IMR-90 (cell line): ENCODE results near the gene TFB2M. TPM values are rescaled to one million over a fixed set of nuclear protein-coding genes. Genes with fewer than 3 reads are reported as not detected.

ENCODE experiments used
- ATAC-seq: fragments of 200-7000 bp; cut with Tn5 transposase; 2 replicates; pipeline ENCODE4 v1.9.1; 2020; ENCODE audit warnings: low read depth, mild to moderate bottlenecking, moderate library complexity
- BruUV-seq: library from RNA; stranded (reverse); fragments of 400-500 nt; replicated peaks from 2 replicates; lab custom pipeline; 2021; lab: Mats Ljungman, UMichigan
- CTCF ChIA-PET: fragments of 300-600 bp; formaldehyde crosslinking; extraction: SDS; loops from one replicate; lab custom pipeline; 2021; ENCODE audit warnings: antibody characterized with exemption; lab: Yijun Ruan, JAX
- POLR2A ChIA-PET: fragments of 300-600 bp; sonication (Branson Sonifier 250); formaldehyde crosslinking; loops from one replicate; lab custom pipeline; 2022; ENCODE audit warnings: antibody characterized with exemption; ENCODE audit not compliant: unreplicated experiment; lab: Charles Lee
- DNase-seq: peaks from one replicate; pipeline ENCODE4 v3.0.0; 2013
- H2AFZ ChIP-seq: replicated peaks from 2 replicates; pipeline ENCODE3; 2013; ENCODE audit warnings: low read length, mild to moderate bottlenecking; ENCODE audit not compliant: poor library complexity
- H2AK5ac ChIP-seq: 2 replicates; pipeline ENCODE4 v1.6.1; 2013; ENCODE audit warnings: low read depth, low read length, inconsistent platforms
- H2AK9ac ChIP-seq: replicated peaks from 2 replicates; pipeline ENCODE3; 2013; ENCODE audit warnings: mild to moderate bottlenecking, low read depth, low read length, moderate library complexity; ENCODE audit not compliant: poor library complexity
- H2BK120ac ChIP-seq: 2 replicates; pipeline ENCODE4 v1.6.1; 2013; ENCODE audit warnings: low read depth, low read length, inconsistent platforms
- H2BK15ac ChIP-seq: 3 replicates; pipeline ENCODE4 v1.6.1; 2013; ENCODE audit warnings: low read depth, low read length, inconsistent platforms
- H2BK20ac ChIP-seq: 2 replicates; pipeline ENCODE4 v1.6.1; 2013; ENCODE audit warnings: low read depth, mild to moderate bottlenecking, inconsistent platforms, low read length, moderate library complexity
- H2BK5ac ChIP-seq: 2 replicates; pipeline ENCODE4 v1.6.1; 2013; ENCODE audit warnings: mild to moderate bottlenecking, low read depth, low read length, inconsistent platforms; ENCODE audit not compliant: poor library complexity, severe bottlenecking
- H3K14ac ChIP-seq: replicated peaks from 2 replicates; pipeline ENCODE4 v1.6.1; 2013; ENCODE audit warnings: low read depth, low read length, inconsistent platforms
- H3K18ac ChIP-seq: 2 replicates; pipeline ENCODE4 v1.6.1; 2013; ENCODE audit warnings: low read depth, low read length, control low read depth
- H3K23ac ChIP-seq: 2 replicates; pipeline ENCODE4 v1.6.1; 2013; ENCODE audit warnings: low read depth, low read length, inconsistent platforms
- H3K27ac ChIP-seq: 2 replicates; pipeline ENCODE4 v1.5.1; 2013; ENCODE audit warnings: mild to moderate bottlenecking, control low read depth, low read length; ENCODE audit not compliant: insufficient read depth
- H3K27me3 ChIP-seq: 2 replicates; pipeline ENCODE4 v1.6.1; 2013; ENCODE audit warnings: low read length; ENCODE audit not compliant: control insufficient read depth, insufficient read depth
- H3K36me3 ChIP-seq: 2 replicates; pipeline ENCODE4 v1.6.1; 2013; ENCODE audit warnings: low read length, mixed read lengths; ENCODE audit not compliant: control insufficient read depth, insufficient read depth
- H3K4ac ChIP-seq: 2 replicates; pipeline ENCODE4 v1.6.1; 2013; ENCODE audit warnings: low read depth, low read length, inconsistent platforms
- H3K4me1 ChIP-seq: 2 replicates; pipeline ENCODE4 v1.6.1; 2013; ENCODE audit warnings: low read length, mixed read lengths; ENCODE audit not compliant: control insufficient read depth, insufficient read depth
- H3K4me2 ChIP-seq: 2 replicates; pipeline ENCODE4 v1.6.1; 2013; ENCODE audit warnings: low read depth, mild to moderate bottlenecking, control low read depth, low read length, moderate library complexity
- H3K4me3 ChIP-seq: 2 replicates; pipeline ENCODE4 v1.5.1; 2013; ENCODE audit warnings: low read depth, mild to moderate bottlenecking, control low read depth, low read length, moderate library complexity; ENCODE audit not compliant: insufficient read depth
- H3K56ac ChIP-seq: 2 replicates; pipeline ENCODE4 v1.6.1; 2013; ENCODE audit warnings: low read length, inconsistent platforms; ENCODE audit not compliant: insufficient read depth; ENCODE audit errors: extremely low read depth
- H3K79me1 ChIP-seq, 2 experiments: 2 replicates each; pipeline ENCODE4 v1.6.1; 2013; ENCODE audit warnings: low read length in 2 of 2, inconsistent platforms in 1 of 2, low read depth in 1 of 2
- H3K9ac ChIP-seq: 2 replicates; pipeline ENCODE4 v1.6.1; 2013; ENCODE audit warnings: low read depth, low read length, control low read depth
- H3K9me1 ChIP-seq: 2 replicates; pipeline ENCODE4 v1.6.1; 2013; ENCODE audit warnings: low read length, inconsistent platforms; ENCODE audit not compliant: insufficient read depth
- H3K9me3 ChIP-seq: 2 replicates; pipeline ENCODE4 v1.6.1; 2013; ENCODE audit warnings: low read length; ENCODE audit not compliant: control insufficient read depth, insufficient read depth
- H4K20me1 ChIP-seq: 2 replicates; pipeline ENCODE4 v1.6.1; 2013; ENCODE audit warnings: low read length, inconsistent platforms; ENCODE audit not compliant: insufficient read depth
- H4K5ac ChIP-seq: 2 replicates; pipeline ENCODE4 v1.6.1; 2013; ENCODE audit warnings: mild to moderate bottlenecking, low read depth, low read length, control low read depth
- H4K8ac ChIP-seq, 2 experiments: 2 replicates each; pipeline ENCODE4 v1.6.1; 2013; ENCODE audit warnings: low read depth in 2 of 2, low read length in 2 of 2, control low read depth in 1 of 2, inconsistent platforms in 1 of 2
- H4K91ac ChIP-seq: 2 replicates; pipeline ENCODE4 v1.6.1; 2013; ENCODE audit warnings: low read depth, low read length, inconsistent platforms; ENCODE audit not compliant: insufficient read depth
- BHLHE40 ChIP-seq: fragments of 150-350 bp; IDR thresholded peaks from 2 replicates; pipeline ENCODE4 v1.6.1; 2016; ENCODE audit warnings: mild to moderate bottlenecking, low read depth, low read length
- CEBPB ChIP-seq: IDR thresholded peaks from 2 replicates; pipeline ENCODE4 v1.6.1; 2012; ENCODE audit warnings: low read depth, low read length, improper control_type of control experiment
- FOS ChIP-seq: fragments of 150-350 bp; IDR thresholded peaks from 2 replicates; pipeline ENCODE4 v1.6.1; 2016; ENCODE audit warnings: low read depth, low read length
- MAFK ChIP-seq: IDR thresholded peaks from 2 replicates; pipeline ENCODE4 v1.6.1; 2012; ENCODE audit warnings: low read depth, low read length, improper control_type of control experiment
- MAZ ChIP-seq: IDR thresholded peaks from 2 replicates; pipeline ENCODE4 v1.6.1; 2012; ENCODE audit warnings: low read depth, mild to moderate bottlenecking, low read length, improper control_type of control experiment, moderate library complexity, borderline replicate concordance
- MXI1 ChIP-seq: IDR thresholded peaks from 2 replicates; pipeline ENCODE4 v1.6.1; 2012; ENCODE audit warnings: low read depth, mild to moderate bottlenecking, low read length, moderate library complexity, borderline replicate concordance
- NFE2L2 ChIP-seq: fragments of 150-350 bp; IDR thresholded peaks from 2 replicates; pipeline ENCODE4 v1.6.1; 2016; ENCODE audit warnings: low read depth, mild to moderate bottlenecking, low read length
- RAD21 ChIP-seq: IDR thresholded peaks from 2 replicates; pipeline ENCODE4 v1.6.1; 2012; ENCODE audit warnings: low read length, improper control_type of control experiment
- RCOR1 ChIP-seq: IDR thresholded peaks from 2 replicates; pipeline ENCODE4 v1.6.1; 2012; ENCODE audit warnings: mild to moderate bottlenecking, low read length, improper control_type of control experiment; ENCODE audit not compliant: insufficient replicate concordance
- SMC3 ChIP-seq: fragments of 150-350 bp; IDR thresholded peaks from 2 replicates; pipeline ENCODE4 v1.6.1; 2016; ENCODE audit warnings: low read depth, mild to moderate bottlenecking, antibody characterized with exemption, low read length, moderate library complexity
- WGBS, 2 experiments: methylation state at CpG; one replicate each; pipeline versions ENCODE4 v1.1.5 to v1.1.7; 2013; ENCODE audit warnings: missing lambda C conversion rate in 2 of 2; ENCODE audit not compliant: insufficient read length in 1 of 2; ENCODE audit errors: extremely low coverage in 2 of 2; 5-methylcytosine and 5-hydroxymethylcytosine counted together
- dilution Hi-C: fragments of 300-500 bp; cut with HindIII; formaldehyde crosslinking; loops from one replicate; pipeline ENCODE4 v1.14.3; 2018; ENCODE audit warnings: low sequenced_read_pairs; ENCODE audit not compliant: unreplicated experiment
- in situ Hi-C: fragments of 300-500 bp; cut with MboI; formaldehyde crosslinking; loops from 3 replicates; pipeline ENCODE4 v1.14.3; 2019; ENCODE audit warnings: low sequenced_read_pairs, inconsistent platforms, mixed read lengths
- intact Hi-C: fragments of 100-400 bp; cut with micrococcal nuclease; formaldehyde crosslinking; loops from 2 replicates; pipeline ENCODE4 v1.10.0; 2022
- polyA plus RNA-seq, 3 experiments: library from polyadenylated mRNA; depleted of rRNA; stranded (reverse); fragments of >200 nt; gene quantifications; 2 replicates each; pipeline ENCODE4 v1.2.3, GENCODE V29; 2012; ENCODE audit warnings: low replicate concordance in 1 of 3
- total RNA-seq: library from RNA; depleted of rRNA; stranded (reverse); fragments of >200 nt; gene quantifications from 2 replicates; pipeline ENCODE4 v1.2.3, GENCODE V29; 2012
- TF ChIP-seq, protein P1 (sequence below): fragments of 150-350 bp; IDR thresholded peaks from 2 replicates; pipeline ENCODE4 v1.6.1; 2017; ENCODE audit warnings: mild to moderate bottlenecking, antibody characterized with exemption, low read length, low read depth
- TF ChIP-seq, protein P2 (sequence below): conservative IDR thresholded peaks from 2 replicates; pipeline ENCODE4 v1.5.1; 2012; ENCODE audit warnings: mild to moderate bottlenecking, low read depth, low read length, improper control_type of control experiment
- TF ChIP-seq, protein P3 (sequence below): fragments of 150-350 bp; IDR thresholded peaks from 2 replicates; pipeline ENCODE4 v1.6.1; 2016; ENCODE audit warnings: low read depth, mild to moderate bottlenecking, low read length, moderate library complexity, borderline replicate concordance

The TFB2M gene
- total and polyA plus RNA-seq, 2 of the 4 experiments (the other 2 are of a cell fraction), result 13.3 to 15.7 TPM

DNA sequence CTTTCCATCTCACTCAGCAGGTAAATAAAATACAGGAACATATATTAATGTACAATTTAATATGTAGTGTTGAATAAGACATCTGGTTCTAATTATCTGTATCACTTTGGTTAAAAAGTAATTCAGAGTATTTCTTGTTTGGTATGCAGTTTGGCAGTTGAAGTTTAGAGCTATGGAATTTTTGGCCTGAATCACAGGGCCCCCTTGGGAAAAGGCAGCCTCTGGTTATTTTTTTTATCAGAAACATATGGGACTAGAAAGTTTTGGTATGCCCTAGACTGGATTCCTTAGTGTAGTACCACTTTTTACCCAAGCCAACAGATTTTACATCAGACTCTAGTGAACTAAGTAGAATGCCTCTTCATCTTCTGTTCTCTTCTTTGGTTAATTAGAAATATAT is 26.6 kb upstream of the TFB2M start (continued):
- TF ChIP-seq NFE2L2 (no peak), MAFK (no peak)
- TF ChIP-seq, protein P1, sequence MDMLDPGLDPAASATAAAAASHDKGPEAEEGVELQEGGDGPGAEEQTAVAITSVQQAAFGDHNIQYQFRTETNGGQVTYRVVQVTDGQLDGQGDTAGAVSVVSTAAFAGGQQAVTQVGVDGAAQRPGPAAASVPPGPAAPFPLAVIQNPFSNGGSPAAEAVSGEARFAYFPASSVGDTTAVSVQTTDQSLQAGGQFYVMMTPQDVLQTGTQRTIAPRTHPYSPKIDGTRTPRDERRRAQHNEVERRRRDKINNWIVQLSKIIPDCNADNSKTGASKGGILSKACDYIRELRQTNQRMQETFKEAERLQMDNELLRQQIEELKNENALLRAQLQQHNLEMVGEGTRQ, result no peak

DNA sequence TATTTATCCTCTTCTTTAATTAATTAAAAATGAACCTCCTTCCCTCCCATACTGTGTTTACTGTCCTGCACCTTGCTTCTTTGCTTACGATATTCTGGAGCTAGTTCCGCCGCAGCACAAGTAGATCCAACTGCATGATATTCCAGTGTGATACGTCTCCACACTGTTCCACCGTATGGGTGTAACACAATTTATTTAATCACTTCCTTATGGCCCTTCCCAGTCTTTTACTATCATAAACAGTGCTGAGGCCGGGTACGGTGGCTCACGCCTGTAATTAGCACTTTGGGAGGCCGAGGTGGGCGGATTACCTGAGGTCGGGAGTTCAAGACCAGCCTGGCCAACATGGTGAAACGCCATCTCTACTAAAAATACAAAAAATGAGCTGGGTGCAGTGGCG is 25.9 kb upstream of the TFB2M start:
- intact Hi-C loops, result loop anchor here (2.0 kb wide), 1 partner anchor 25 kb away; the partner anchor contains the start of genes CNST and TFB2M
- no peak overlapping the region for H3K4me2 ChIP-seq
- H3K27ac ChIP-seq, result peak overlapping the region; percentile 82; the same call in 1 of the 2 replicates
- TF ChIP-seq RCOR1 (no peak), MAZ (no peak), NFE2L2 (no peak), BHLHE40 (no peak), MXI1 (no peak), RAD21 (no peak), CEBPB (no peak), SMC3 (no peak), MAFK (no peak), FOS (no peak)
- TF ChIP-seq, protein P2, sequence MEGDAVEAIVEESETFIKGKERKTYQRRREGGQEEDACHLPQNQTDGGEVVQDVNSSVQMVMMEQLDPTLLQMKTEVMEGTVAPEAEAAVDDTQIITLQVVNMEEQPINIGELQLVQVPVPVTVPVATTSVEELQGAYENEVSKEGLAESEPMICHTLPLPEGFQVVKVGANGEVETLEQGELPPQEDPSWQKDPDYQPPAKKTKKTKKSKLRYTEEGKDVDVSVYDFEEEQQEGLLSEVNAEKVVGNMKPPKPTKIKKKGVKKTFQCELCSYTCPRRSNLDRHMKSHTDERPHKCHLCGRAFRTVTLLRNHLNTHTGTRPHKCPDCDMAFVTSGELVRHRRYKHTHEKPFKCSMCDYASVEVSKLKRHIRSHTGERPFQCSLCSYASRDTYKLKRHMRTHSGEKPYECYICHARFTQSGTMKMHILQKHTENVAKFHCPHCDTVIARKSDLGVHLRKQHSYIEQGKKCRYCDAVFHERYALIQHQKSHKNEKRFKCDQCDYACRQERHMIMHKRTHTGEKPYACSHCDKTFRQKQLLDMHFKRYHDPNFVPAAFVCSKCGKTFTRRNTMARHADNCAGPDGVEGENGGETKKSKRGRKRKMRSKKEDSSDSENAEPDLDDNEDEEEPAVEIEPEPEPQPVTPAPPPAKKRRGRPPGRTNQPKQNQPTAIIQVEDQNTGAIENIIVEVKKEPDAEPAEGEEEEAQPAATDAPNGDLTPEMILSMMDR, result no peak
- TF ChIP-seq, protein P3, sequence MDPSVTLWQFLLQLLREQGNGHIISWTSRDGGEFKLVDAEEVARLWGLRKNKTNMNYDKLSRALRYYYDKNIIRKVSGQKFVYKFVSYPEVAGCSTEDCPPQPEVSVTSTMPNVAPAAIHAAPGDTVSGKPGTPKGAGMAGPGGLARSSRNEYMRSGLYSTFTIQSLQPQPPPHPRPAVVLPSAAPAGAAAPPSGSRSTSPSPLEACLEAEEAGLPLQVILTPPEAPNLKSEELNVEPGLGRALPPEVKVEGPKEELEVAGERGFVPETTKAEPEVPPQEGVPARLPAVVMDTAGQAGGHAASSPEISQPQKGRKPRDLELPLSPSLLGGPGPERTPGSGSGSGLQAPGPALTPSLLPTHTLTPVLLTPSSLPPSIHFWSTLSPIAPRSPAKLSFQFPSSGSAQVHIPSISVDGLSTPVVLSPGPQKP, result no peak

More for the DNA sequence above, 25.9 kb upstream of the TFB2M start:
- ATAC-seq (no peak), DNase-seq (no peak)
- CTCF ChIA-PET, result no interaction called here
- peak overlapping the region; percentile 55 for H2AK5ac ChIP-seq
- no peak overlapping the region for H2AK9ac ChIP-seq
- H3K79me1 ChIP-seq, result peaks cover 16 to 54% of the 10 kb centered on the region in 2 experiments
- H3K9me3 ChIP-seq, result peaks cover 2% of the 10 kb centered on the region; the same call in 1 of the 2 replicates
- H3K4ac ChIP-seq, result peak overlapping the region; percentile 77
- H3K56ac ChIP-seq, result no peak overlapping the region
- no peak overlapping the region for H3K4me3 ChIP-seq
- H2BK5ac ChIP-seq, result peak overlapping the region; percentile 99
- peak overlapping the region; percentile 92 for H3K18ac ChIP-seq
- H4K91ac ChIP-seq, result peak overlapping the region; percentile 67
- no peaks in the 10 kb centered on the region for H4K20me1 ChIP-seq
- H3K36me3 ChIP-seq, result peaks cover 4% of the 10 kb centered on the region
- 100% methylated on average over 7 of the region's 13 CpGs; no CpG with 5 or more reads in 1 of the 2 experiments for WGBS, 2 experiments
- in situ Hi-C loops, result no loop called here
- peak overlapping the region; percentile 96 for H2BK20ac ChIP-seq
- no peaks in the 10 kb centered on the region for H3K27me3 ChIP-seq
- 0 out of 2 replicates have a peak overlapping the region, but pooled peaks have one; percentile 2 for H3K23ac ChIP-seq
- no peak overlapping the region for H3K9ac ChIP-seq
- peak overlapping the region; percentile 5; the same call in 1 of the 2 replicates for H3K14ac ChIP-seq
- peaks cover 12% of the 10 kb centered on the region for H3K4me1 ChIP-seq
- H4K5ac ChIP-seq, result peak overlapping the region; percentile 70; the same call in 1 of the 2 replicates
- dilution Hi-C loops, result no loop called here
- H3K9me1 ChIP-seq, result peaks cover 12% of the 10 kb centered on the region
- peak overlapping the region; percentile 97; the same call in 2 of the 3 replicates for H2BK15ac ChIP-seq
- no peak overlapping the region for H2AFZ ChIP-seq
- H4K8ac ChIP-seq, result peak overlapping the region in 1 of 2 experiments; percentile 82; a peak in 2 of 4 replicates
- POLR2A ChIA-PET, result no interaction called here
- no TSS peak for BruUV-seq
- peak overlapping the region; percentile 81 for H2BK120ac ChIP-seq
